Measurements from ENCODE around the gene TXNDC17. TPM values are rescaled to one million over a fixed set of nuclear protein-coding genes. Genes with fewer than 3 reads are reported as not detected.

The TXNDC17 gene
- total RNA-seq, 2 donors from 2014 or later: 135 to 151 TPM

DNA sequence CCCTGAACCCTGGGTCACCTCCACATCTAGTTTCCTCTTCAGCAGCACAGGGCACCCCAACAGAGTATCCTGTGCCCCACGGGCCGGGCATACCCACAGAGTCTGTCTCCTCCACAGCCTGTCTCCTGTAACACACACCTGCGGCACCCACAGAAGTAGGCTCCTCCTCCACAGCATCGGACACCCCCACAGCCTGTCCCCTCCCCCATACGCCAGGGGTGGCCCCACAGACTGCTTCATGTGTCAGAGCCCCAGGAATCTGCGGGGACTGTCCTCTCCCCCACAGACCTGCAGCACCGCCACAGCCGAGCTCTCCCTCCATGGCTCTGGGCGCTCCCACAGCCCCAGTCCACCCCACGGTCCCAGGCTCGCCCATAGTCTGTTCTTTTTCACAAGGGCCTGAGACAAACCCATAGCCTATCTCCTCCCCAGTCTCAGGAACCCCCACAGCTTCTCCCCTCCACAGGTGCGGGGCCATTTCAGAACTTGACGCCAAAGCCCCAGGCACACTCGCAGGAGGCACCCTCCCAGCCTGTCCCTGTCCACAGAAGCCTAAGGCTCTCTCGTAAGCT lies 1.8 kb upstream of the TXNDC17 start:
- TF ChIP-seq, protein P1, sequence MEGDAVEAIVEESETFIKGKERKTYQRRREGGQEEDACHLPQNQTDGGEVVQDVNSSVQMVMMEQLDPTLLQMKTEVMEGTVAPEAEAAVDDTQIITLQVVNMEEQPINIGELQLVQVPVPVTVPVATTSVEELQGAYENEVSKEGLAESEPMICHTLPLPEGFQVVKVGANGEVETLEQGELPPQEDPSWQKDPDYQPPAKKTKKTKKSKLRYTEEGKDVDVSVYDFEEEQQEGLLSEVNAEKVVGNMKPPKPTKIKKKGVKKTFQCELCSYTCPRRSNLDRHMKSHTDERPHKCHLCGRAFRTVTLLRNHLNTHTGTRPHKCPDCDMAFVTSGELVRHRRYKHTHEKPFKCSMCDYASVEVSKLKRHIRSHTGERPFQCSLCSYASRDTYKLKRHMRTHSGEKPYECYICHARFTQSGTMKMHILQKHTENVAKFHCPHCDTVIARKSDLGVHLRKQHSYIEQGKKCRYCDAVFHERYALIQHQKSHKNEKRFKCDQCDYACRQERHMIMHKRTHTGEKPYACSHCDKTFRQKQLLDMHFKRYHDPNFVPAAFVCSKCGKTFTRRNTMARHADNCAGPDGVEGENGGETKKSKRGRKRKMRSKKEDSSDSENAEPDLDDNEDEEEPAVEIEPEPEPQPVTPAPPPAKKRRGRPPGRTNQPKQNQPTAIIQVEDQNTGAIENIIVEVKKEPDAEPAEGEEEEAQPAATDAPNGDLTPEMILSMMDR (conservative IDR thresholded peaks at IDR 0.05): no peak
- H3K9me3 Mint-ChIP-seq: no peaks in the 10 kb centered on the region

DNA sequence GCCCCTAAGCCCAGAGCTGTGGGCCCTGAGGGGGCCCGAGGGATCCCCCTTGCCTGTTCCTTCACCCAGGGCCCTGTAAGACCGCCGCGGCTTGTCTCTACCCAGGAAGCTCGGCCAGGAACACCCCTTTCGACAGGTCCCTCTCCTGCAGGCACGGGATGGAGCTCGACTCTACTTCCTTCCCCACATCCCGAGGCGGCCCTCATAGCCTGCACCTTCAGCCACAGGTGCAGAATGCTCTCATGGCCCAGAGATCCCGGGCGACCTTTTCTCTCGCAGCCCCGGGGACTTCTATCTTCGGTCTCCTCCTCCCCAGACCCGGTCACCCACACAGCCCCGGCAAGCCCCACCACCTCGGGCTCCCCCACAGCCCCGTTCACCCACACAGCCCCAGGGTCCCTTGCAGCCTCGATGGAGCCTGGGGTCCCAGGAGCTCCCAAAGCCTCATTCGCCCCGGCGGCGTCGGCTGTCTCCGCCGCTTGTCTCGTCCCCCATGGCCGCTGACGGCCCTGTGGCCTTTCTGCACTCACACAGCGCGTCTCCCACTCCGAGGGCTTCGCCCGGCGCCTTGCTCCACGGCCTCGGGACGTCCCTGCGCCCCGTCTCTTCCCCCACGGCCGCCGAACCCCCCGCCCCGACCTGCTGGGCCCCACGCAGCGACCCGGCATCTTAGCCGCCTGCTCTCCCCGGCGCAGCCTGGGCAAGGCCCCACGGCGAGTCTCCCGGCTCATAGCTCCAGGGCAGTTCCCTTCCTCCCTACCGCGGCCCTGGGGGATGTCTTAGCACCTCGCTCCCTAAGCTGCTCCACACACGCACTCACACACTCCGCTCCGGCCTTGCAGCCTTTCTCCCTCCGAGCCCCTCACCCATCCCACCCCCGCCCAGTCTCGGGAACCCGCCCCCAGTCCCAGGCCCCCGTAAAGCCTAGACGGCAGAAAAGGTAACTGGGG lies 999 bp upstream of the TXNDC17 start:
- peak overlapping the region; percentile 91 for H3K4me3 ChIP-seq (ENCODE audit: low read length)
- peak overlapping the region; percentile 88 for H3K27ac ChIP-seq (ENCODE audit: low read depth, low read length)
- peak; percentile 80 for DNase-seq
- H3K36me3 ChIP-seq (ENCODE audit: control insufficient read depth, insufficient read depth, low read length): peaks cover 32% of the 10 kb centered on the region
- peaks cover 17% of the 10 kb centered on the region for H3K36me3 Mint-ChIP-seq (ENCODE audit: low read depth)
- no peaks in the 10 kb centered on the region for H3K9me3 Mint-ChIP-seq
- H3K4me1 ChIP-seq (ENCODE audit: control insufficient read depth, insufficient read depth, low read length): peaks cover 8% of the 10 kb centered on the region
- H3K27me3 Mint-ChIP-seq (ENCODE audit: insufficient read depth): no peaks in the 10 kb centered on the region
- WGBS, 2 experiments (ENCODE audit: insufficient coverage in 1 of 2, insufficient read length in 1 of 2): 1 to 2% methylated on average over 25 to 65 of the region's 67 CpGs
- no peaks in the 10 kb centered on the region for H3K27me3 ChIP-seq (ENCODE audit: control insufficient read depth, insufficient read depth, low read length, poor library complexity, severe bottlenecking)
- H3K4me3 Mint-ChIP-seq: peak overlapping the region; percentile 89
- H3K9me3 ChIP-seq (ENCODE audit: control insufficient read depth, low read length): no peaks in the 10 kb centered on the region
- TF ChIP-seq, protein P1 (conservative IDR thresholded peaks at IDR 0.05): no peak
- peak overlapping the region; percentile 86 for H3K9ac ChIP-seq (ENCODE audit: extremely low read depth, low read length, poor library complexity, severe bottlenecking)
- peak overlapping the region; percentile 99 for H3K27ac Mint-ChIP-seq
- H3K4me1 Mint-ChIP-seq: peaks cover 12% of the 10 kb centered on the region

More for the DNA sequence above, 1.8 kb upstream of the TXNDC17 start:
- peak overlapping the region; percentile 86 for H3K9ac ChIP-seq (ENCODE audit: extremely low read depth, low read length, poor library complexity, severe bottlenecking)
- no peaks in the 10 kb centered on the region for H3K9me3 ChIP-seq (ENCODE audit: control insufficient read depth, low read length)
- Mint-ChIP-seq H3K27me3 (ENCODE audit: insufficient read depth) (no peaks in the 10 kb centered on the region), H3K36me3 (ENCODE audit: low read depth) (peaks cover 20% of the 10 kb centered on the region), H3K27ac (peak overlapping the region; percentile 99), H3K4me1 (peaks cover 12% of the 10 kb centered on the region), H3K4me3 (peak overlapping the region; percentile 89)
- DNase-seq: no peak
- peak overlapping the region; percentile 91 for H3K4me3 ChIP-seq (ENCODE audit: low read length)
- peaks cover 32% of the 10 kb centered on the region for H3K36me3 ChIP-seq (ENCODE audit: control insufficient read depth, insufficient read depth, low read length)
- no peak overlapping the region for H3K27ac ChIP-seq (ENCODE audit: low read depth, low read length)
- WGBS, 2 experiments (ENCODE audit: insufficient coverage in 1 of 2, insufficient read length in 1 of 2): 50 to 62% methylated on average over 5 to 14 of the region's 15 CpGs
- no peaks in the 10 kb centered on the region for H3K27me3 ChIP-seq (ENCODE audit: control insufficient read depth, insufficient read depth, low read length, poor library complexity, severe bottlenecking)
- peaks cover 8% of the 10 kb centered on the region for H3K4me1 ChIP-seq (ENCODE audit: control insufficient read depth, insufficient read depth, low read length)

DNA sequence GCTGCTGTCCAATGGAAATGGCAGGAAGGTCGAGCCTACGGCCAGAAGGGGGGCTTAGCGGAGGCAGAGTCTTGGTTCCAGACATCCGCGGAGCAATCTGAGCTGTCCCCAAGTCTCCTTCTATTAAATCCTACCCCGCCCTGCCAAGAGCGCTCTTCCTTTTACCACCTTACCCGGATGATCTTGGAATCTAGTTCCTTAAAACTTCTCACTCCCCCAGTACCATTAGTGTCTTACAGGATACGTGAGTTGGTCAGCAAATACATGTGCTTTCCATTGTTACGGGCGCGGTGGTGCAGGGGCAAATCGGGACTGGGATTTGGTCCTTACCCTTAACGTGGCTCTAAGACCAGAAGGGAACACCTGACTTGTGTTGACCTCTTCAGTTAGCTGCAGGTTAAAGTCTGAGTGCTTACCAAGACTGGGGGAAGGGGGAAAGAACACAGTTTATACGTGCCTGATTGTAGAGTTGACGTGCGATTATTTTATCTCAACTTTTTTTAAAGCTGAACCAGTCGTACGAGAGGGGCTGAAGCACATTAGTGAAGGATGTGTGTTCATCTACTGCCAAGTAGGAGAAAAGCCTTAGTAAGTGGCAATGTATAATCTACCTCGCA lies 495 bp downstream of the TXNDC17 start:
- H3K36me3 Mint-ChIP-seq (ENCODE audit: low read depth): peaks cover 18% of the 10 kb centered on the region
- H3K27ac Mint-ChIP-seq: peak overlapping the region; percentile 99

More for the DNA sequence above, 495 bp downstream of the TXNDC17 start:
- Histone ChIP-seq H3K27ac (ENCODE audit: low read depth, low read length) (peak overlapping the region; percentile 88), H3K4me1 (ENCODE audit: control insufficient read depth, insufficient read depth, low read length) (peaks cover 8% of the 10 kb centered on the region), H3K9me3 (ENCODE audit: control insufficient read depth, low read length) (no peaks in the 10 kb centered on the region), H3K9ac (ENCODE audit: extremely low read depth, low read length, poor library complexity, severe bottlenecking) (peak overlapping the region; percentile 86), H3K27me3 (ENCODE audit: control insufficient read depth, insufficient read depth, low read length, poor library complexity, severe bottlenecking) (no peaks in the 10 kb centered on the region), H3K4me3 (ENCODE audit: low read length) (peak overlapping the region; percentile 91), H3K36me3 (ENCODE audit: control insufficient read depth, insufficient read depth, low read length) (peaks cover 43% of the 10 kb centered on the region)
- TF ChIP-seq, protein P1 (conservative IDR thresholded peaks at IDR 0.05): no peak
- 0 to 2% methylated on average over 17 to 20 of the region's 20 CpGs for WGBS, 2 experiments (ENCODE audit: insufficient coverage in 1 of 2, insufficient read length in 1 of 2)
- DNase-seq: no peak
- Mint-ChIP-seq H3K4me3 (peak overlapping the region; percentile 89), H3K9me3 (no peaks in the 10 kb centered on the region), H3K4me1 (peaks cover 12% of the 10 kb centered on the region), H3K27me3 (ENCODE audit: insufficient read depth) (no peaks in the 10 kb centered on the region)

Measured in endodermal cell (in vitro differentiated cells).